Right lobe of liver (tissue), 4 donors: ENCODE data around the gene IL1RL1.

Source experiments
- POLR2A ChIP-seq: fragments of 450-650 bp; IDR thresholded peaks from one replicate; pipeline ENCODE4 v1.6.1; 2017; ENCODE audit warnings: antibody characterized with exemption, mild to moderate bottlenecking
- TF ChIP-seq, protein P1 (sequence below), 4 donors: fragments of 200-600 bp in 3 of 4; fragments of 450-650 bp in 1 of 4; IDR thresholded peaks; one replicate each; pipeline versions ENCODE4 v1.5.1 to v1.8.0; 2016 to 2022; ENCODE audit warnings: antibody characterized with exemption in 4 of 4, mild to moderate bottlenecking in 2 of 4
- donor health status: DM: no; HTN: no; CAD: no.
- donor health status: DM: no; HTN: no; CAD: no.
- donor health status: DM: no; HTN: yes; CAD: no.

- TF ChIP-seq, protein P1, sequence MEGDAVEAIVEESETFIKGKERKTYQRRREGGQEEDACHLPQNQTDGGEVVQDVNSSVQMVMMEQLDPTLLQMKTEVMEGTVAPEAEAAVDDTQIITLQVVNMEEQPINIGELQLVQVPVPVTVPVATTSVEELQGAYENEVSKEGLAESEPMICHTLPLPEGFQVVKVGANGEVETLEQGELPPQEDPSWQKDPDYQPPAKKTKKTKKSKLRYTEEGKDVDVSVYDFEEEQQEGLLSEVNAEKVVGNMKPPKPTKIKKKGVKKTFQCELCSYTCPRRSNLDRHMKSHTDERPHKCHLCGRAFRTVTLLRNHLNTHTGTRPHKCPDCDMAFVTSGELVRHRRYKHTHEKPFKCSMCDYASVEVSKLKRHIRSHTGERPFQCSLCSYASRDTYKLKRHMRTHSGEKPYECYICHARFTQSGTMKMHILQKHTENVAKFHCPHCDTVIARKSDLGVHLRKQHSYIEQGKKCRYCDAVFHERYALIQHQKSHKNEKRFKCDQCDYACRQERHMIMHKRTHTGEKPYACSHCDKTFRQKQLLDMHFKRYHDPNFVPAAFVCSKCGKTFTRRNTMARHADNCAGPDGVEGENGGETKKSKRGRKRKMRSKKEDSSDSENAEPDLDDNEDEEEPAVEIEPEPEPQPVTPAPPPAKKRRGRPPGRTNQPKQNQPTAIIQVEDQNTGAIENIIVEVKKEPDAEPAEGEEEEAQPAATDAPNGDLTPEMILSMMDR (IDR thresholded peaks at IDR 0.05), result no peak
- TF ChIP-seq POLR2A, result no peak
Observed at GRCh38 chr2:102357937-102358336, 46.6 kb downstream of the IL1RL1 start.
